HepG2 (cell line): ENCODE results near the gene MED4.

ENCODE experiments used
- NR2C2 ChIP-seq: sonication (generic); formaldehyde crosslinking; IDR thresholded peaks from 2 replicates; pipeline ENCODE4 v1.4.0; 2020; ENCODE audit warnings: missing genetic modification reagents, mild to moderate bottlenecking, moderate library complexity, borderline replicate concordance
- SRY ChIP-seq: sonication (generic); formaldehyde crosslinking; IDR thresholded peaks from 2 replicates; pipeline ENCODE4 v1.8.0; 2022; ENCODE audit warnings: mild to moderate bottlenecking, missing genetic modification reagents
- ZNF776 ChIP-seq: sonication (generic); formaldehyde crosslinking; IDR thresholded peaks from 2 replicates; pipeline ENCODE4 v1.4.0; 2020; ENCODE audit warnings: mild to moderate bottlenecking, missing genetic modification reagents
- TF ChIP-seq, protein P1 (sequence below): sonication (generic); formaldehyde crosslinking; IDR thresholded peaks from 2 replicates; pipeline ENCODE4 v1.5.0; 2020; ENCODE audit warnings: mild to moderate bottlenecking, missing genetic modification reagents, moderate library complexity
- TF ChIP-seq, protein P2 (sequence below): IDR thresholded peaks from 2 replicates; pipeline ENCODE4 v1.6.1; 2012; ENCODE audit warnings: inconsistent platforms
- TF ChIP-seq, protein P3 (sequence below): sonication (generic); formaldehyde crosslinking; IDR thresholded peaks from 2 replicates; pipeline ENCODE4 v1.4.0; 2020; ENCODE audit warnings: missing genetic modification reagents, borderline replicate concordance

DNA sequence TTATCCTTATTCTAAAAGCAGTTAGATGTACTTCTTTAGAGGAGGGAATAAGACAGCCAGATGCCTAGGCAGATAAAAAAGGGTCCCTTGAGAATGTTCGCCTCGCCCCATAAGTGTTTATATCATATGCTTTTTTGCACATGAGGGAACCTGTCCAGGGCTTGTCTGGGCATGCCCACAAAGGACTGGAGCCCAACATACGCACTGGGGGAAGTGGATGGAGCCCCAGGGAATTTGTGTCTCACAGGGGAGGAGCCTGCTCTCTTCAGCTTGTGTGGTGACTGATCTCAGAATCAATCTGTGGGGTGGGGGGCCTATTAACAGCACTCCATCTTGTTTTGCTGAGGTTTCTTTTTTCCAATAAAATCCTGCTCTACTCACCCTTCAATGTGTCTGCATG lies 22.6 kb downstream of the MED4 start:
- TF ChIP-seq, protein P1, sequence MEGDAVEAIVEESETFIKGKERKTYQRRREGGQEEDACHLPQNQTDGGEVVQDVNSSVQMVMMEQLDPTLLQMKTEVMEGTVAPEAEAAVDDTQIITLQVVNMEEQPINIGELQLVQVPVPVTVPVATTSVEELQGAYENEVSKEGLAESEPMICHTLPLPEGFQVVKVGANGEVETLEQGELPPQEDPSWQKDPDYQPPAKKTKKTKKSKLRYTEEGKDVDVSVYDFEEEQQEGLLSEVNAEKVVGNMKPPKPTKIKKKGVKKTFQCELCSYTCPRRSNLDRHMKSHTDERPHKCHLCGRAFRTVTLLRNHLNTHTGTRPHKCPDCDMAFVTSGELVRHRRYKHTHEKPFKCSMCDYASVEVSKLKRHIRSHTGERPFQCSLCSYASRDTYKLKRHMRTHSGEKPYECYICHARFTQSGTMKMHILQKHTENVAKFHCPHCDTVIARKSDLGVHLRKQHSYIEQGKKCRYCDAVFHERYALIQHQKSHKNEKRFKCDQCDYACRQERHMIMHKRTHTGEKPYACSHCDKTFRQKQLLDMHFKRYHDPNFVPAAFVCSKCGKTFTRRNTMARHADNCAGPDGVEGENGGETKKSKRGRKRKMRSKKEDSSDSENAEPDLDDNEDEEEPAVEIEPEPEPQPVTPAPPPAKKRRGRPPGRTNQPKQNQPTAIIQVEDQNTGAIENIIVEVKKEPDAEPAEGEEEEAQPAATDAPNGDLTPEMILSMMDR (CRISPR knock-in tag): no peak
- TF ChIP-seq, protein P2, sequence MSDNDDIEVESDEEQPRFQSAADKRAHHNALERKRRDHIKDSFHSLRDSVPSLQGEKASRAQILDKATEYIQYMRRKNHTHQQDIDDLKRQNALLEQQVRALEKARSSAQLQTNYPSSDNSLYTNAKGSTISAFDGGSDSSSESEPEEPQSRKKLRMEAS: no peak
- TF ChIP-seq ZNF776 (CRISPR knock-in tag) (no peak), SRY (CRISPR knock-in tag) (no peak), NR2C2 (CRISPR knock-in tag) (no peak)
- TF ChIP-seq, protein P3, sequence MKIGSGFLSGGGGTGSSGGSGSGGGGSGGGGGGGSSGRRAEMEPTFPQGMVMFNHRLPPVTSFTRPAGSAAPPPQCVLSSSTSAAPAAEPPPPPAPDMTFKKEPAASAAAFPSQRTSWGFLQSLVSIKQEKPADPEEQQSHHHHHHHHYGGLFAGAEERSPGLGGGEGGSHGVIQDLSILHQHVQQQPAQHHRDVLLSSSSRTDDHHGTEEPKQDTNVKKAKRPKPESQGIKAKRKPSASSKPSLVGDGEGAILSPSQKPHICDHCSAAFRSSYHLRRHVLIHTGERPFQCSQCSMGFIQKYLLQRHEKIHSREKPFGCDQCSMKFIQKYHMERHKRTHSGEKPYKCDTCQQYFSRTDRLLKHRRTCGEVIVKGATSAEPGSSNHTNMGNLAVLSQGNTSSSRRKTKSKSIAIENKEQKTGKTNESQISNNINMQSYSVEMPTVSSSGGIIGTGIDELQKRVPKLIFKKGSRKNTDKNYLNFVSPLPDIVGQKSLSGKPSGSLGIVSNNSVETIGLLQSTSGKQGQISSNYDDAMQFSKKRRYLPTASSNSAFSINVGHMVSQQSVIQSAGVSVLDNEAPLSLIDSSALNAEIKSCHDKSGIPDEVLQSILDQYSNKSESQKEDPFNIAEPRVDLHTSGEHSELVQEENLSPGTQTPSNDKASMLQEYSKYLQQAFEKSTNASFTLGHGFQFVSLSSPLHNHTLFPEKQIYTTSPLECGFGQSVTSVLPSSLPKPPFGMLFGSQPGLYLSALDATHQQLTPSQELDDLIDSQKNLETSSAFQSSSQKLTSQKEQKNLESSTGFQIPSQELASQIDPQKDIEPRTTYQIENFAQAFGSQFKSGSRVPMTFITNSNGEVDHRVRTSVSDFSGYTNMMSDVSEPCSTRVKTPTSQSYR (CRISPR knock-in tag): no peak
